OCI-LY7 (cell line): ENCODE data around the gene TM7SF2.

Source experiments
- CTCF ChIP-seq: fragments of 200-600 bp; sonication (generic); conservative IDR thresholded peaks from 2 replicates; pipeline ENCODE4 v1.5.1; 2014; ENCODE audit warnings: mild to moderate bottlenecking, antibody characterized with exemption, low read length, moderate library complexity, mixed read lengths
- EZH2phosphoT487 ChIP-seq: fragments of 200-600 bp; sonication (generic); IDR thresholded peaks from 2 replicates; pipeline ENCODE4 v1.6.1; 2018; ENCODE audit warnings: low read depth, borderline replicate concordance, mild to moderate bottlenecking, mixed run types, antibody characterized with exemption, low read length, moderate library complexity, mixed read lengths

- TF ChIP-seq CTCF (no peak), EZH2phosphoT487 (no peak)
Measured at GRCh38 chr11:65090628-65091027, 21.0 kb upstream of the TM7SF2 start.
